Esophagus (tissue), 2 donors: ENCODE results near the gene MAOA. TPM values are rescaled to one million over a fixed set of nuclear protein-coding genes. Genes with fewer than 3 reads are reported as not detected.
"Not testable (repeated sequence)": the region's sequence is repeated elsewhere in the genome, so short reads cannot be mapped to it uniquely, and the experiment has no call there.

Experiments used
- H3K27ac ChIP-seq, 2 donors: one replicate each; pipeline ENCODE4 v1.5.1; 2013; ENCODE audit warnings: low read depth in 2 of 2, mild to moderate bottlenecking in 2 of 2, inconsistent platforms in 1 of 2, low read length in 1 of 2, moderate library complexity in 1 of 2
- H3K27me3 ChIP-seq, 2 donors: one replicate each; pipeline ENCODE4 v1.6.1; 2013; ENCODE audit warnings: low read length in 2 of 2, control low read depth in 1 of 2, mild to moderate bottlenecking in 1 of 2; ENCODE audit not compliant: insufficient read depth in 2 of 2, control insufficient read depth in 1 of 2
- H3K36me3 ChIP-seq, 2 donors: one replicate each; pipeline ENCODE4 v1.6.1; 2013; ENCODE audit warnings: low read length in 1 of 2; ENCODE audit not compliant: control insufficient read depth in 2 of 2, insufficient read depth in 2 of 2
- H3K4me1 ChIP-seq, 2 donors: one replicate each; pipeline ENCODE4 v1.6.1; 2013; ENCODE audit warnings: low read length in 1 of 2; ENCODE audit not compliant: control insufficient read depth in 2 of 2, insufficient read depth in 2 of 2
- H3K4me3 ChIP-seq, 2 donors: one replicate each; pipeline ENCODE4 v1.5.1; 2013; ENCODE audit warnings: low read length in 2 of 2, mild to moderate bottlenecking in 2 of 2, low read depth in 1 of 2, moderate library complexity in 1 of 2
- H3K9me3 ChIP-seq, 2 donors: one replicate each; pipeline ENCODE4 v1.6.1; 2013; ENCODE audit warnings: mild to moderate bottlenecking in 2 of 2, low read depth in 1 of 2, low read length in 1 of 2, moderate library complexity in 1 of 2; ENCODE audit not compliant: control insufficient read depth in 2 of 2, insufficient read depth in 1 of 2
- WGBS, 2 donors: extraction: QIAGEN DNeasy Blood & Tissue Kit; methylation state at CpG; one replicate each; pipeline ENCODE4 v1.1.7; 2013; 5-methylcytosine and 5-hydroxymethylcytosine counted together
- polyA plus RNA-seq, 2 donors: library from polyadenylated mRNA; stranded (reverse); fragments of 200-250 nt; gene quantifications; one replicate each; pipeline ENCODE4 v1.2.3, GENCODE V29; 2013
- donor health status: healthy with polysubstance abuse.
- donor health status: Bipolar disorder and iron deficiency.

Gene MAOA
- polyA plus RNA-seq, 2 donors = 22.9 to 43.9 TPM

DNA sequence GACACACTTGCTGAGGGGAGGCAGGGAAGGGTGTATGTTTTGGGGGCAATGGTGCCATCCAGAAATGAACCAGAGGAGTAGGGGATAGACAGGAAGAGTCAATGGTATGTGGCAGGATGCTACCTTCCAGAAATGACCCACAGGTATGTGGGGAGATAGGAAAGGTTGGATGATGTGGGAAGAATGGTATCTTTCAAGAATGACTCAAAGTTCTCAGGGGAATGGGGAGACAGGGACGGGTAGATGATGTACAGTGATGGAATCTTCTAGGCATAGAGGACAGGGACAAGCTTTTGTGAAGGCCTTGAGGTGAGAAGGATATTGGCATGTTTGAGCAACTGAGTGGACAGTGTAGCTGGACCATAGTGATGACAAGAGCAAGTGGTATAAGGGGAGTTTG lies 64.9 kb downstream of the MAOA start:
- Histone ChIP-seq H3K9me3 (peaks cover 0 to 2% of the 10 kb centered on the region in 2 donors), H3K4me1 (no peaks in the 10 kb centered on the region), H3K4me3 (no peak overlapping the region), H3K27me3 (no peaks in the 10 kb centered on the region), H3K27ac (no peak overlapping the region), H3K36me3 (peaks cover 0 to 7% of the 10 kb centered on the region in 2 donors)
- WGBS, 2 donors = 40 to 73% methylated on average over 1 of the region's 1 CpG

DNA sequence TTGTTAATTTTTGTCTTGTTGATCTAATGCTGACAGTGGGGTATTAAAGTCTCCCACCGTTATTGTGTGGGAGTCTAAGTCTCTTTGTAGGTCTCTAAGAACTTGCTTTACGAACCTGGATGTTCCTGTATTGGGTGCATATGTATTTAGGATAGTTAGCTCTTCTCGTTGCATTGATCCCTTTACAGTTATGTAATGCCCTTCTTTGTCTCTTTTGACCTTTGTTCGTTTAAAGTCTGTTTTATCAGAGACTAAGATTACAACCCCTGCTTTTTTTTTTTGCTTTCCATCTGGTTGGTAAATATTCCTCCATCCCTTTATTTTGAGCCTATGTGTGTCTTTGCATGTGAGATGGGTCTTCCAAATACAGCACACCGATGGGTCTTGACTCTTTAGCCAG lies 69.1 kb downstream of the MAOA start:
- H3K27me3 ChIP-seq, H3K36me3 ChIP-seq, H3K4me3 ChIP-seq, H3K9me3 ChIP-seq, H3K27ac ChIP-seq, H3K4me1 ChIP-seq: not testable (repeated sequence)
- WGBS, 2 donors = 66 to 89% methylated on average over 5 of the region's 5 CpGs

DNA sequence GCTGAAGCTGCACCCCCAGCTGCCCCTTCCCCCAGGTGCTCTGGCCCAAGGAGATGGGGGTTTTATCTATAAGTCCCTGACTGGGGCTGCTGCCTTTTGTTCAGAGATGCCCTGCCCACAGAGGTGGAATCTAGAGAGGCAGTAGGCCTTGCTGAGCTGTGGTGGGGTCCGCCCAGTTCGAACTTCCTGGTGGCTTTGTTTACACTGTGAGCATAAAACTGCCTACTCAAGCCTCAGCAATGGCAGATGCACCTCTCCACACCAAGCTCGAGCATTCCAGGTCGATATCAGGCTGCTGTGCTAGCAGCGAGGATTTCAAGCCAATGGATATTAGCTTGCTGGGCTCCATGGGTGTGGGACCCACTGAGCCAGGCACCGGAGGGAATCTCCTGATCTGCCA lies 71.2 kb downstream of the MAOA start:
- H3K27me3 ChIP-seq, H3K27ac ChIP-seq, H3K4me3 ChIP-seq, H3K9me3 ChIP-seq, H3K4me1 ChIP-seq, H3K36me3 ChIP-seq: not testable (repeated sequence)
- whole genome bisulfite sequencing, 2 donors = 86 to 87% methylated on average over 6 of the region's 6 CpGs

DNA sequence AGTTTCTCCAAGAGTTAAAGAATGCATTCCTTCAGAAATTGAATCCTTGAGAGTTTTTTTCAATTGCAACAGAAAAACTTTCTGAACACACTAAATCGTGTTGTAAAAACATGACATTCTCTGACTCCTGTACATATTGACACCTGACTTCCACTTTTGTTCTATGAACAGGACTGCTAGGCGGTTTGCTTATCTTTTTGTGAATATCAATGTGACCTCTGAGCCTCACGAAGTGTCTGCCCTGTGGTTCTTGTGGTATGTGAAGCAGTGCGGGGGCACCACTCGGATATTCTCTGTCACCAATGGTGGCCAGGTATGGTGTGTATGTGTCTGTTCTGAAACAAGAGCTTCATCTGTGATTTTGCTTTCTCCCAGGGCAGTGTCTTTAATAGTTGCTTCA lies 71.9 kb downstream of the MAOA start:
- no peak overlapping the region for H3K4me3 ChIP-seq
- no peak overlapping the region for H3K27ac ChIP-seq
- peaks cover 0 to 3% of the 10 kb centered on the region in 2 donors for H3K27me3 ChIP-seq
- H3K4me1 ChIP-seq = no peaks in the 10 kb centered on the region
- 60 to 74% methylated on average over 5 of the region's 5 CpGs for WGBS, 2 donors
- no peaks in the 10 kb centered on the region for H3K36me3 ChIP-seq
- H3K9me3 ChIP-seq = no peaks in the 10 kb centered on the region

DNA sequence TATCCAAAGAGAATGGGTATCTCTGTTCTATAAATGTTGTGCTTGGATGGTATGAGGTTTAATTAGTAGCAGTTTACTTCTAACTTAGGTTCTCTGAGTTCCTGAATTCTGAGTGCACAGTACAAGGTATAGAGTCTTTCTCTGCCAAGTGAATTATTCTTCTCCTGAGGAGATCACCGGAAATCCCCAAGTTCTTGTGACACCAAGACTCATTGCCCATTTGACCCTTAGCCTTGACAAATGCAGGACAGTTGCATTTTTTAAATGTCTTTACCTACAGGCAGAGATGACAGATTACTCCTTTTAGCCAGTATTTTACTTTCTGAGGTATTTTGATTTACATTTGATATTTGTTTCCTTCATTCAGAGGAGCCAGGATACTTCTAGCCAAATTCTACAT lies 72.9 kb downstream of the MAOA start:
- Histone ChIP-seq H3K27ac (no peak overlapping the region), H3K4me1 (no peaks in the 10 kb centered on the region), H3K36me3 (no peaks in the 10 kb centered on the region), H3K27me3 (peaks cover 0 to 8% of the 10 kb centered on the region in 2 donors), H3K4me3 (no peak overlapping the region), H3K9me3 (no peaks in the 10 kb centered on the region)
- 94 to 100% methylated on average over 1 of the region's 1 CpG for WGBS, 2 donors

DNA sequence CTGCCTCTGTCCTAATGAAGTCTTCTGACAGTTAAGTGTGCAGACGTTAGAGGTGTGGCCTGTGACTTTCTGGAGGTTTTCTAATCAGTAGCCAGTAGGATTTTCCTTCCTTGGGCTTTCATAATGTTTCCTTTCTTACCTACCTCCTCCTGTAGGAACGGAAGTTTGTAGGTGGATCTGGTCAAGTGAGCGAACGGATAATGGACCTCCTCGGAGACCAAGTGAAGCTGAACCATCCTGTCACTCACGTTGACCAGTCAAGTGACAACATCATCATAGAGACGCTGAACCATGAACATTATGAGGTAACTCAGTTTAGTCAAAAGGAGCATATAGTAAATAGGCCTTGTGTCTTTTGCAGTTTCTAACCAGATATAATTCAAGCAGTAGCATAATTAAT lies 75.0 kb downstream of the MAOA start:
- H3K4me1 ChIP-seq = no peaks in the 10 kb centered on the region
- H3K36me3 ChIP-seq = no peaks in the 10 kb centered on the region
- peaks cover 0 to 8% of the 10 kb centered on the region in 2 donors for H3K27me3 ChIP-seq
- no peak overlapping the region for H3K27ac ChIP-seq
- no peak overlapping the region for H3K4me3 ChIP-seq
- H3K9me3 ChIP-seq = no peaks in the 10 kb centered on the region
- 87 to 94% methylated on average over 7 of the region's 7 CpGs for WGBS, 2 donors

DNA sequence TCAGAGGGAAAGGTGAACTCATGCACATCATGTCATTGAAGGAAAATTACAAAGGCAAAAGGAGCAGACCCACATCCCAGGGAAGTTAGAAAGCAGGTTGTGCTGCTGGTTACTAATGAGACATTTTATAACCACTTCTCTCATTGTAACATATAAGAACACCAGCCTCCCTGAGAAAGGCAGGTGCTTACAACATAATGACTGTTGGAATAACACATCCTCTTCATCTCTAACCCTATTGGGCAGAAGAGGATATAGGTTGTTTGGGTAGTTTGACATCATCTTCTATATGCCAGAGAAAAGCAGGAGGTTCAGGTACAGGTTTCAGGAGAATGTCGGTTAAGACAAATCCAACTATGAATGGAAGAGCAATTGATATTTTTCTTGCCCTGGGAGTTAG lies 77.6 kb downstream of the MAOA start:
- WGBS, 2 donors = 86 to 98% methylated on average over 1 of the region's 1 CpG
- H3K9me3 ChIP-seq = no peaks in the 10 kb centered on the region
- no peaks in the 10 kb centered on the region for H3K4me1 ChIP-seq
- no peaks in the 10 kb centered on the region for H3K36me3 ChIP-seq
- no peak overlapping the region for H3K27ac ChIP-seq
- H3K27me3 ChIP-seq = peaks cover 0 to 8% of the 10 kb centered on the region in 2 donors
- H3K4me3 ChIP-seq = no peak overlapping the region

DNA sequence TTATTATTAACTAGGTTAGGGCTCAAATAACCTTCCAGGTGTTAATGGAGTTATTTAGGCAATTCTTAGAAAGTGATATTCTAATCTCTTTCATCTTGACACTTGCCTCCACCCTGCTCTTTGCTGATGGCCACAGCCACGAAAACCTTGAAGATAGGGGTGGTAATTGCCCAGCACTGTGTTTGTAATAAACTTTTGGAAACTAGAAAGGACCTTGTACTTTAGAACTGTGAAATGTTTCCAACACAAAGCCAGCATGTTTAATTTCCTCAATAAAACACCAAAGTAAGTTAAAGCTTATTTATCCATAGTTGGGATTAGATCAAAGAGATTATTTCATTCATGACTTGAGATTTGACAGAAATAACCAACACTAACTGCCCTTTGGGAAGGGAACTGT lies 78.3 kb downstream of the MAOA start:
- H3K4me3 ChIP-seq = no peak overlapping the region
- H3K9me3 ChIP-seq = no peaks in the 10 kb centered on the region
- H3K36me3 ChIP-seq = no peaks in the 10 kb centered on the region
- 33 to 51% methylated on average over 1 of the region's 1 CpG for WGBS, 2 donors
- peaks cover 0 to 5% of the 10 kb centered on the region in 2 donors for H3K27me3 ChIP-seq
- no peaks in the 10 kb centered on the region for H3K4me1 ChIP-seq
- no peak overlapping the region for H3K27ac ChIP-seq

DNA sequence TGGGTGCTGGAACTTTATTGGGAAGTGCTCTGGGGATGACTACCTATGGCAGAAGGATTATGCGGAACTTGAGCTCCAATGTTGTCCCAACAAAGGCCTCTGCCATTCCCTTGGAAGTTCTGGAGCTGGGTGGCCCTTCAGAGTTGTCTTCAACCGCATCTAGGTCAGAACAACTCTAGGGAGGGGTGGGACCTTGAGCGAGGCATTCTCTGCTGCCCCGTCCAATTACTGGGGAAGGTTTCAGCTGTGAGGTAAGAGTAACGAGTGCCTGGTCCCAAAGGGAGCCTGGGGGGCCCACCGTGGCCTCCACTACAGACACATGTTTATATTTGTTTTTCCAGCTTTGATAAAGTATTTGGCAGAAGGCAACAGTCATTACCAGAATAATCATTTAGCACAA lies 79.4 kb downstream of the MAOA start:
- H3K4me3 ChIP-seq = no peak overlapping the region
- no peaks in the 10 kb centered on the region for H3K4me1 ChIP-seq
- peaks cover 0 to 5% of the 10 kb centered on the region in 2 donors for H3K27me3 ChIP-seq
- no peaks in the 10 kb centered on the region for H3K9me3 ChIP-seq
- no peak overlapping the region for H3K27ac ChIP-seq
- WGBS, 2 donors = 67 to 81% methylated on average over 6 of the region's 6 CpGs
- no peaks in the 10 kb centered on the region for H3K36me3 ChIP-seq

DNA sequence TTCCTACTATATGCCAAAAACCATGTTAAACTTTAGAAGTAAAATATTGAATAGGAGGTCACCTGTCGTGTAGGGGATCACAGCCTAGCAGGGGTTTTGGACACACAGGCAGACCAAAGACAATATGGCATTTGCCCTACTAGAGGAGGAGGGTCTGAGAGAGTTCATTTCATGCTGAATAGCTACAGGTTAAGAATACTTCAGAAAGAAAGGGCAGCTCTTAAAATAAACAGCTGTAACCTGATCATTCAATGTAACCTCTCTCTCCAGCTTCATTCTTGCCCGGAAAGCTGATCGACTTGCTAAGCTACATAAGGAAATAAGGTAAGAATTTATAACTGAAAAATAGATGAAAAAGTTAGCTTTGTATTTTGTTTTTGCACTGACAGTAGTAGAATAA lies 79.9 kb downstream of the MAOA start:
- Histone ChIP-seq H3K27me3 (peaks cover 0 to 5% of the 10 kb centered on the region in 2 donors), H3K9me3 (no peaks in the 10 kb centered on the region), H3K4me1 (no peaks in the 10 kb centered on the region), H3K4me3 (no peak overlapping the region), H3K27ac (no peak overlapping the region), H3K36me3 (no peaks in the 10 kb centered on the region)
- 70 to 83% methylated on average over 3 of the region's 3 CpGs for WGBS, 2 donors
